Naive thymus-derived CD4-positive, alpha-beta T cell (primary cell): ENCODE measurements around the gene RNF144A. TPM values are rescaled to one million over a fixed set of nuclear protein-coding genes. Genes with fewer than 3 reads are reported as not detected.
A peak's percentile ranks its signal among the peaks of the same experiment; 100 is the strongest.

Source experiments
- ATAC-seq: fragments of 150-1000 bp; cut with Tn5 transposase; 2 replicates; pipeline ENCODE4 v1.10.0; 2021; ENCODE audit warnings: mild to moderate bottlenecking, moderate library complexity
- CTCF ChIA-PET: fragments of 350-600 bp; sonication (Branson Sonifier 250); formaldehyde crosslinking; loops from one replicate; lab custom pipeline; 2021; ENCODE audit warnings: antibody characterized with exemption; lab: Charles Lee
- POLR2A ChIA-PET: fragments of 350-600 bp; sonication (Branson Sonifier 250); formaldehyde crosslinking; loops from one replicate; lab custom pipeline; 2021; ENCODE audit warnings: antibody characterized with exemption, inconsistent platforms; lab: Charles Lee
- DNase-seq, 9 donors: peaks; one replicate each; pipeline versions ENCODE4 v3.0.0 to v3.0.0-alpha.2; 2020 to 2022; ENCODE audit warnings: mixed read lengths in 1 of 9
- H3K27ac ChIP-seq: one replicate; pipeline ENCODE4 v1.7.0; 2013; ENCODE audit warnings: mild to moderate bottlenecking, low read depth, low read length, moderate library complexity
- H3K27me3 ChIP-seq, 2 donors: one replicate each; pipeline ENCODE4 v1.7.0; 2013; ENCODE audit warnings: low read length in 2 of 2, mild to moderate bottlenecking in 2 of 2, moderate library complexity in 2 of 2; ENCODE audit not compliant: control insufficient read depth in 2 of 2, insufficient read depth in 2 of 2
- H3K36me3 ChIP-seq, 3 experiments: 1 replicate in 2 of 3; 2 replicates in 1 of 3; pipeline ENCODE4 v1.7.0; 2013; ENCODE audit warnings: low read length in 3 of 3, mild to moderate bottlenecking in 3 of 3, moderate library complexity in 1 of 3; ENCODE audit not compliant: insufficient read depth in 3 of 3, control insufficient read depth in 2 of 3
- H3K4me1 ChIP-seq, 2 donors: one replicate each; pipeline ENCODE4 v1.7.0; 2013; ENCODE audit warnings: low read length in 2 of 2, mild to moderate bottlenecking in 2 of 2, moderate library complexity in 1 of 2; ENCODE audit not compliant: control insufficient read depth in 2 of 2, insufficient read depth in 2 of 2
- H3K4me3 ChIP-seq: 2 replicates; pipeline ENCODE4 v1.7.0; 2013; ENCODE audit warnings: mild to moderate bottlenecking, low read length
- H3K9me3 ChIP-seq, 3 experiments: 1 replicate in 2 of 3; 2 replicates in 1 of 3; pipeline ENCODE4 v1.7.0; 2013; ENCODE audit warnings: low read length in 3 of 3; ENCODE audit not compliant: control insufficient read depth in 2 of 3
- H3K27ac Mint-ChIP-seq, 9 donors: one replicate each; pipeline ENCODE4 v1.8.0; 2020 to 2022; ENCODE audit warnings: mixed read lengths in 9 of 9, mild to moderate bottlenecking in 8 of 9, moderate library complexity in 5 of 9, inconsistent platforms in 2 of 9
- H3K27me3 Mint-ChIP-seq, 5 donors: one replicate each; pipeline ENCODE4 v1.8.0; 2021 to 2022; ENCODE audit warnings: mixed read lengths in 5 of 5, mild to moderate bottlenecking in 1 of 5
- H3K36me3 Mint-ChIP-seq, 5 donors: one replicate each; pipeline ENCODE4 v1.8.0; 2020 to 2022; ENCODE audit warnings: mixed read lengths in 5 of 5, mild to moderate bottlenecking in 3 of 5, inconsistent platforms in 1 of 5
- H3K4me1 Mint-ChIP-seq, 7 donors: one replicate each; pipeline ENCODE4 v1.8.0; 2020 to 2022; ENCODE audit warnings: mixed read lengths in 7 of 7, mild to moderate bottlenecking in 3 of 7, inconsistent platforms in 1 of 7
- H3K4me3 Mint-ChIP-seq, 10 donors: one replicate each; pipeline ENCODE4 v1.8.0; 2020 to 2022; ENCODE audit warnings: mild to moderate bottlenecking in 10 of 10, mixed read lengths in 10 of 10, moderate library complexity in 6 of 10, inconsistent platforms in 2 of 10
- H3K9me3 Mint-ChIP-seq, 11 donors: one replicate each; pipeline ENCODE4 v1.8.0; 2020 to 2022; ENCODE audit warnings: mixed read lengths in 11 of 11, mild to moderate bottlenecking in 4 of 11, inconsistent platforms in 1 of 11, moderate library complexity in 1 of 11
- intact Hi-C, 2 donors: fragments of 100-400 bp; cut with micrococcal nuclease; formaldehyde crosslinking; loops; one replicate each; pipeline ENCODE4 v1.15.1; 2023
- polyA plus RNA-seq, 2 donors: library from polyadenylated mRNA; unstranded; fragments of 300-500 nt; fragmentation: Illumina TruSeq; gene quantifications; one replicate each; pipeline ENCODE4 v1.2.3, GENCODE V29; 2021
- total RNA-seq, 6 experiments: library from RNA in 5 of 6; stranded (reverse) in 5 of 6; gene quantifications; 1 replicate in 5 of 6; 2 replicates in 1 of 6; pipeline ENCODE4 v1.2.3 and lab custom pipeline; 2021 to 2026

RNF144A gene
- total and polyA plus RNA-seq, 7 experiments from 2014 or later = 21.2 to 74.4 (median 56.3) TPM

- intact Hi-C loops = loop anchor here in 1 of 2 donors (5.0 kb wide), 1 partner anchor 1954 kb away; the partner anchor contains the start of gene KIDINS220
- Mint-ChIP-seq H3K9me3 (no peaks in the 10 kb centered on the region), H3K27ac (peak overlapping the region in 2 of 9 donors; percentile 8 to 90), H3K4me3 (no peak overlapping the region), H3K27me3 (no peaks in the 10 kb centered on the region), H3K4me1 (peaks cover 22 to 69% (median 47%) of the 10 kb centered on the region in 7 donors), H3K36me3 (peaks cover 13 to 68% (median 36%) of the 10 kb centered on the region in 5 donors)
- Histone ChIP-seq H3K9me3 (no peaks in the 10 kb centered on the region), H3K27me3 (no peaks in the 10 kb centered on the region), H3K27ac (no peak overlapping the region), H3K36me3 (no peaks in the 10 kb centered on the region), H3K4me3 (no peak overlapping the region), H3K4me1 (peaks cover 12 to 30% of the 10 kb centered on the region in 2 donors)
- DNase-seq (no peak), ATAC-seq (no peak)
- CTCF ChIA-PET = interaction anchor here (1.2 to 1.4 kb wide), 2 partner anchors 17 to 33 kb away, joined by 3 read pairs; no protein-coding TSS in a partner anchor
- POLR2A ChIA-PET = interaction anchor here (0.8 to 2.0 kb wide), 3 partner anchors 11 to 25 kb away, joined by 3 to 6 read pairs (median 3); no protein-coding TSS in a partner anchor
These were observed 33.6 kb upstream of the RNF144A start for GRCh38 chr2:6883448-6884122.

GRCh38 chr2:6885551-6885950 is 31.7 kb upstream of the RNF144A start:
- Histone ChIP-seq H3K27ac (no peak overlapping the region), H3K27me3 (peaks cover 0 to 3% of the 10 kb centered on the region in 2 donors), H3K4me1 (peaks cover 0 to 14% of the 10 kb centered on the region in 2 donors), H3K36me3 (no peaks in the 10 kb centered on the region), H3K9me3 (no peaks in the 10 kb centered on the region), H3K4me3 (no peak overlapping the region)
- H3K4me1 Mint-ChIP-seq = peaks cover 10 to 59% (median 28%) of the 10 kb centered on the region in 7 donors
- H3K36me3 Mint-ChIP-seq = peaks cover 15 to 67% (median 46%) of the 10 kb centered on the region in 5 donors
- no peaks in the 10 kb centered on the region for H3K27me3 Mint-ChIP-seq
- CTCF ChIA-PET = interaction anchor here (1.3 kb wide), 1 partner anchor 13 kb away, joined by 4 read pairs; no protein-coding TSS in a partner anchor
- ATAC-seq = no peak
- no peaks in the 10 kb centered on the region for H3K9me3 Mint-ChIP-seq
- no peak overlapping the region for H3K4me3 Mint-ChIP-seq
- no peak for DNase-seq
- peak overlapping the region in 1 of 9 donors; percentile 31 for H3K27ac Mint-ChIP-seq
- intact Hi-C loops = no loop called here
- POLR2A ChIA-PET = interaction anchor here (0.6 to 1.0 kb wide), 2 partner anchors 24 to 132 kb away, joined by 3 read pairs; no protein-coding TSS in a partner anchor

DNA sequence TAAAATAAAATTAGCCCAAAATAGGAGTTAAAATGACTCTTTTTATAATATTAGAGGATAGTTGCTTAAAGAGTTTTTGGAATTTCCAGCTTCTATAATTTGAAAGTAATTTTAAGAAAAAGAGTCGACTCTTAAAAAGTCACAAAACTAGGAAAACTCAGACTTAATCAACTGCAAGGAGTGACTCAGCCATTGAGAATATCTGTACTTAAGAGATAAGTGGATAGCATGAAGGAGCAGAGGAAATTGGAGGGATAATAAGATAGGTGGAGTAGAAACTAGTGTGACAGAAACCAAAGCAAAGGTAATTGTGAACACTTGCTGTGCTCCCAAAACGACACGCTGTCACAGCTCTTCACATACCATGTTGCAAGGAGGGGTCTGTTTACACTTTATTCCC is 31.2 kb upstream of the RNF144A start:
- no peaks in the 10 kb centered on the region for H3K36me3 ChIP-seq
- no peaks in the 10 kb centered on the region for H3K9me3 ChIP-seq
- no peak overlapping the region for H3K27ac ChIP-seq
- intact Hi-C loops = no loop called here
- Mint-ChIP-seq H3K9me3 (no peaks in the 10 kb centered on the region), H3K36me3 (peaks cover 15 to 65% (median 46%) of the 10 kb centered on the region in 5 donors), H3K27me3 (no peaks in the 10 kb centered on the region), H3K4me1 (peaks cover 7 to 57% (median 24%) of the 10 kb centered on the region in 7 donors), H3K27ac (peak overlapping the region in 1 of 9 donors; percentile 31), H3K4me3 (no peak overlapping the region)
- H3K27me3 ChIP-seq = peaks cover 0 to 3% of the 10 kb centered on the region in 2 donors
- no peak for ATAC-seq
- no peak overlapping the region for H3K4me3 ChIP-seq
- POLR2A ChIA-PET = interaction anchor here (1.0 kb wide), 1 partner anchor 23 kb away, joined by 3 read pairs; no protein-coding TSS in a partner anchor
- DNase-seq = no peak
- CTCF ChIA-PET = interaction anchor here (1.3 kb wide), 1 partner anchor 14 kb away, joined by 4 read pairs; no protein-coding TSS in a partner anchor
- peaks cover 0 to 13% of the 10 kb centered on the region in 2 donors for H3K4me1 ChIP-seq

GRCh38 chr2:6887751-6888192 is 29.4 kb upstream of the RNF144A start:
- Mint-ChIP-seq H3K4me3 (no peak overlapping the region), H3K36me3 (peaks cover 8 to 54% (median 42%) of the 10 kb centered on the region in 5 donors), H3K27me3 (no peaks in the 10 kb centered on the region), H3K4me1 (peaks cover under 1 to 39% (median 6%) of the 10 kb centered on the region in 7 donors), H3K27ac (no peak overlapping the region), H3K9me3 (no peaks in the 10 kb centered on the region)
- Histone ChIP-seq H3K9me3 (no peaks in the 10 kb centered on the region), H3K27me3 (peaks cover 0 to 3% of the 10 kb centered on the region in 2 donors), H3K4me3 (no peak overlapping the region), H3K36me3 (no peaks in the 10 kb centered on the region), H3K27ac (no peak overlapping the region), H3K4me1 (peaks cover 0 to 5% of the 10 kb centered on the region in 2 donors)
- ChIA-PET CTCF (interaction anchor here (0.6 to 1.6 kb wide), 4 partner anchors 8 to 97 kb away, joined by 3 to 8 read pairs (median 4); partner anchors contain the start of gene RNF144A), POLR2A (interaction anchor here (1.1 to 1.4 kb wide), 3 partner anchors 11 to 33 kb away, joined by 3 to 5 read pairs (median 3); partner anchors contain the start of genes CMPK2 and RSAD2)
- ATAC-seq = no peak
- intact Hi-C loops = no loop called here
- DNase-seq = no peak

DNA sequence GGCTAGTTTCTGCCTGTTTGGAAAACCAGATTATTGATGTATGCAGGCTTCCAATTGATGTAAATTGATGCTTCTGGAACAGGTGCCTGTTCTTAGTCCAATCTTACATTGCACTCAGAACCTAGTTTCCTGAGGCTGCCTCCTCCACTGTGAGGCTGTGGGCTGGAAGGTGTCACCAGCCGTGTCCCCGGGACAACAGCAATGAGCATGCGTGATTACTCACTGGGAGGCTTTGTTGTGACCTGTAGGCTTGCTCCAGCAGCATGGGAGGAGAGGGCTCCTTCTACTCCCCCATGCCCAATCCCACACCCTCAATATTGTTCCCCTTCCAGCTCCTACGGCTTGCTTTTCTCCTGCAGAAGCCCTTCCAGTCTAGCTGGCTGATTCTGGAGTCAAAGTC is 28.5 kb upstream of the RNF144A start:
- no peak for DNase-seq
- Mint-ChIP-seq H3K9me3 (no peaks in the 10 kb centered on the region), H3K27ac (peak overlapping the region in 4 of 9 donors; percentile 13 to 65 (median 36)), H3K4me1 (peaks cover 0 to 35% (median 4%) of the 10 kb centered on the region in 7 donors), H3K36me3 (peaks cover 7 to 51% (median 33%) of the 10 kb centered on the region in 5 donors), H3K27me3 (no peaks in the 10 kb centered on the region), H3K4me3 (no peak overlapping the region)
- POLR2A ChIA-PET = interaction anchor here (0.5 kb wide), 1 partner anchor 36 kb away, joined by 3 read pairs; no protein-coding TSS in a partner anchor
- ATAC-seq = no peak
- CTCF ChIA-PET = interaction anchor here (1.1 to 1.6 kb wide), 3 partner anchors 8 to 28 kb away, joined by 3 to 8 read pairs (median 6); partner anchors contain the start of gene RNF144A
- H3K27me3 ChIP-seq = peaks cover 0 to 3% of the 10 kb centered on the region in 2 donors
- H3K27ac ChIP-seq = no peak overlapping the region
- H3K9me3 ChIP-seq = no peaks in the 10 kb centered on the region
- no peak overlapping the region for H3K4me3 ChIP-seq
- H3K4me1 ChIP-seq = peaks cover 0 to 5% of the 10 kb centered on the region in 2 donors
- intact Hi-C loops = no loop called here
- no peaks in the 10 kb centered on the region for H3K36me3 ChIP-seq

- Mint-ChIP-seq H3K36me3 (peaks cover 5 to 48% (median 20%) of the 10 kb centered on the region in 5 donors), H3K9me3 (peaks cover 0 to 1% (median 0%) of the 10 kb centered on the region in 11 donors), H3K27ac (peak overlapping the region in 7 of 9 donors; percentile 4 to 81 (median 36)), H3K27me3 (no peaks in the 10 kb centered on the region), H3K4me1 (peaks cover 0 to 15% (median 8%) of the 10 kb centered on the region in 7 donors), H3K4me3 (no peak overlapping the region)
- Histone ChIP-seq H3K9me3 (no peaks in the 10 kb centered on the region), H3K4me3 (no peak overlapping the region), H3K27ac (no peak overlapping the region), H3K27me3 (peaks cover 0 to 3% of the 10 kb centered on the region in 2 donors), H3K36me3 (peaks cover 0 to 13% (median 0%) of the 10 kb centered on the region in 3 experiments), H3K4me1 (no peaks in the 10 kb centered on the region)
- DNase-seq (no peak), ATAC-seq (no peak)
- intact Hi-C loops = no loop called here
- ChIA-PET POLR2A (interaction anchor here (0.6 to 1.7 kb wide), 5 partner anchors 9 to 120 kb away, joined by 3 to 5 read pairs (median 3); no protein-coding TSS in a partner anchor), CTCF (interaction anchor here (0.6 to 5.5 kb wide), 9 partner anchors 12 to 150 kb away, joined by 4 to 47 read pairs (median 5); partner anchors contain the start of gene RSAD2)
These were observed 23.2 kb upstream of the RNF144A start for GRCh38 chr2:6893876-6894482.
